RWPE1 (cell line): Measurements from ENCODE around the gene MYO5B.
A peak's percentile ranks its signal among the peaks of the same experiment; 100 is the strongest.

ENCODE experiments used
- CTCF ChIA-PET: fragments of 350-600 bp; sonication (Branson Sonifier 250); formaldehyde crosslinking; extraction: SDS; loops from one replicate; lab custom pipeline; 2021; lab: Yijun Ruan, JAX
- POLR2A ChIA-PET: fragments of 400-600 bp; formaldehyde crosslinking; extraction: SDS; loops from one replicate; lab custom pipeline; 2020; ENCODE audit warnings: antibody characterized with exemption; ENCODE audit not compliant: low non-redundant PET; lab: Yijun Ruan, JAX
- DNase-seq: peaks from one replicate; pipeline ENCODE4 v3.0.0; 2012; ENCODE audit warnings: low spot score
- H3K27ac ChIP-seq: fragments of 450-650 bp; 2 replicates; pipeline ENCODE4 v1.5.1; 2017
- CTCF ChIP-seq: fragments of 450-650 bp; conservative IDR thresholded peaks from 2 replicates; pipeline ENCODE4 v1.5.1; 2017; ENCODE audit warnings: low read depth, mild to moderate bottlenecking

The MYO5B gene

GRCh38 chr18:50144540-50144939 lies 50.4 kb downstream of the MYO5B start:
- ChIA-PET POLR2A (no interaction called here), CTCF (no interaction called here)
- no peak for DNase-seq
- TF ChIP-seq CTCF: no peak
- H3K27ac ChIP-seq: no peak overlapping the region

- no peak overlapping the region for H3K27ac ChIP-seq
- no peak for TF ChIP-seq CTCF
- ChIA-PET POLR2A (no interaction called here), CTCF (no interaction called here)
- peak; percentile 65 for DNase-seq
These were observed 51.1 kb downstream of the MYO5B start for GRCh38 chr18:50143886-50144285.

GRCh38 chr18:50143294-50143693 lies 51.7 kb downstream of the MYO5B start:
- H3K27ac ChIP-seq: no peak overlapping the region
- ChIA-PET CTCF (no interaction called here), POLR2A (no interaction called here)
- TF ChIP-seq CTCF: no peak
- DNase-seq: no peak

GRCh38 chr18:50142441-50143120 lies 52.4 kb downstream of the MYO5B start:
- DNase-seq: no peak
- ChIA-PET POLR2A (no interaction called here), CTCF (no interaction called here)
- no peak for TF ChIP-seq CTCF
- H3K27ac ChIP-seq: no peak overlapping the region

- no peak overlapping the region for H3K27ac ChIP-seq
- no peak for DNase-seq
- ChIA-PET POLR2A (no interaction called here), CTCF (no interaction called here)
- no peak for TF ChIP-seq CTCF
These were observed 56.5 kb downstream of the MYO5B start for GRCh38 chr18:50138181-50139064.

GRCh38 chr18:50135903-50136302 lies 59.0 kb downstream of the MYO5B start:
- ChIA-PET CTCF (no interaction called here), POLR2A (no interaction called here)
- DNase-seq: no peak
- H3K27ac ChIP-seq: no peak overlapping the region
- no peak for TF ChIP-seq CTCF
